GM12875 (cell line): ENCODE data around the gene C6orf62.
A peak's percentile ranks its signal among the peaks of the same experiment; 100 is the strongest.
"Not testable (repeated sequence)": the region's sequence is repeated elsewhere in the genome, so short reads cannot be mapped to it uniquely, and the experiment has no call there.

Source experiments
- H3K4me3 ChIP-seq: one replicate; pipeline ENCODE4 v1.5.1; 2011; ENCODE audit warnings: low read depth, low read length, control low read depth
- CTCF ChIP-seq: IDR thresholded peaks from 2 replicates; pipeline ENCODE4 v1.5.1; 2011; ENCODE audit warnings: low read depth, mild to moderate bottlenecking, control low read depth, inconsistent platforms, low read length, moderate library complexity, borderline replicate concordance; ENCODE audit not compliant: insufficient read depth

C6orf62 gene

GRCh38 chr6:24719125-24719971 is at the start of gene C6orf62:
Gene C6orf62, minus strand, starts transcription at chr6:24719154. Its CDS starts 486 bp downstream, at chr6:24718668.
- no peak for TF ChIP-seq CTCF
- peak within 1 kb of the TSS; percentile 93 for H3K4me3 ChIP-seq

GRCh38 chr6:24768361-24768760 is 49.4 kb upstream of the C6orf62 start:
- no peak for TF ChIP-seq CTCF
- H3K4me3 ChIP-seq = no peak overlapping the region

GRCh38 chr6:24766680-24767462 is 47.9 kb upstream of the C6orf62 start:
- no peak overlapping the region for H3K4me3 ChIP-seq
- TF ChIP-seq CTCF = no peak

GRCh38 chr6:24765968-24766367 is 47.0 kb upstream of the C6orf62 start:
- not testable (repeated sequence) for H3K4me3 ChIP-seq

GRCh38 chr6:24764833-24765828 is 46.2 kb upstream of the C6orf62 start:
- H3K4me3 ChIP-seq = not testable (repeated sequence)

- H3K4me3 ChIP-seq = no peak overlapping the region
- no peak for TF ChIP-seq CTCF
These were observed 44.6 kb upstream of the C6orf62 start for GRCh38 chr6:24763578-24763977.

- H3K4me3 ChIP-seq = no peak overlapping the region
- TF ChIP-seq CTCF = no peak
These were observed 42.9 kb upstream of the C6orf62 start for GRCh38 chr6:24761851-24762250.
